ENCODE measurements around the gene BCAS3.

- TF ChIP-seq CTCF (IDR thresholded peaks at IDR 0.05 in 8 of 11, conservative IDR thresholded peaks at IDR 0.05 in 3 of 11): no peak
- TF ChIP-seq POLR2A (IDR thresholded peaks at IDR 0.05): no peak
- TF ChIP-seq POLR2AphosphoS5 (IDR thresholded peaks at IDR 0.05): no peak
Observed at GRCh38 chr17:60679287-60679686, 1.6 kb downstream of the BCAS3 start.

All from spleen (tissue), 7 donors.